Fibroblast of peridontal ligament (primary cell): ENCODE results near the gene DGLUCY.
A peak's percentile ranks its signal among the peaks of the same experiment; 100 is the strongest.
"Not testable (repeated sequence)": the region's sequence is repeated elsewhere in the genome, so short reads cannot be mapped to it uniquely, and the experiment has no call there.

Source experiments
- DNase-seq: peaks from one replicate; pipeline ENCODE4 v3.0.0-alpha.2; 2010; ENCODE audit errors: extremely low read depth

DGLUCY gene

GRCh38 chr14:91205459-91205858 is 91.6 kb downstream of the DGLUCY start:
- DNase-seq: no peak

GRCh38 chr14:91207008-91207407 is 93.1 kb downstream of the DGLUCY start:
- DNase-seq: no peak

- DNase-seq: no peak
These were observed 97.1 kb downstream of the DGLUCY start for GRCh38 chr14:91211017-91211416.

- DNase-seq: no peak
These were observed 100.4 kb downstream of the DGLUCY start for GRCh38 chr14:91214306-91214705.

- DNase-seq: no peak
These were observed 101.5 kb downstream of the DGLUCY start for GRCh38 chr14:91215381-91215780.

- DNase-seq: no peak
These were observed 102.9 kb downstream of the DGLUCY start for GRCh38 chr14:91216731-91217226.

GRCh38 chr14:91218014-91218413 is 104.1 kb downstream of the DGLUCY start:
- no peak for DNase-seq

- DNase-seq: no peak
These were observed 105.9 kb downstream of the DGLUCY start for GRCh38 chr14:91219517-91220389.

GRCh38 chr14:91220581-91221000 is 106.7 kb downstream of the DGLUCY start:
- DNase-seq: no peak

GRCh38 chr14:91221270-91221669 is 107.4 kb downstream of the DGLUCY start:
- DNase-seq: no peak

GRCh38 chr14:91223028-91223783 is 109.3 kb downstream of the DGLUCY start:
- no peak for DNase-seq

- DNase-seq: no peak
These were observed 111.2 kb downstream of the DGLUCY start for GRCh38 chr14:91225025-91225424.

GRCh38 chr14:91226360-91226759 is 112.5 kb downstream of the DGLUCY start:
- DNase-seq: not testable (repeated sequence)

GRCh38 chr14:91227183-91227628 is 113.3 kb downstream of the DGLUCY start:
- DNase-seq: no peak

GRCh38 chr14:91228112-91229004 is 114.5 kb downstream of the DGLUCY start:
- peak; percentile 50 for DNase-seq

- DNase-seq: no peak
These were observed 115.1 kb downstream of the DGLUCY start for GRCh38 chr14:91229005-91229382.

- DNase-seq: no peak
These were observed 115.9 kb downstream of the DGLUCY start for GRCh38 chr14:91229743-91230200.

- peak; percentile 39 for DNase-seq
These were observed 116.6 kb downstream of the DGLUCY start for GRCh38 chr14:91230397-91231035.

GRCh38 chr14:91231446-91231845 is 117.6 kb downstream of the DGLUCY start:
- DNase-seq: no peak

- DNase-seq: no peak
These were observed 118.2 kb downstream of the DGLUCY start for GRCh38 chr14:91232052-91232451.

GRCh38 chr14:91232603-91233002 is 118.7 kb downstream of the DGLUCY start:
- DNase-seq: no peak
